Stimulated activated CD8-positive, alpha-beta memory T cell treated with anti-CD3 and anti-CD28 coated beads, Interleukin-4, amount 100 ng/mL, for 1 hour (primary cell): ENCODE results near the gene STK40.
A peak's percentile ranks its signal among the peaks of the same experiment; 100 is the strongest.

ENCODE experiments used
- DNase-seq, 2 donors: peaks; one replicate each; pipeline ENCODE4 v3.0.0-alpha.2; 2020; ENCODE audit warnings: low read depth in 2 of 2, low spot score in 1 of 2

Gene STK40

GRCh38 chr1:36377791-36378492 is 7.8 kb downstream of the STK40 start:
- no peak for DNase-seq

GRCh38 chr1:36372617-36373016 is 13.1 kb downstream of the STK40 start:
- DNase-seq: no peak

GRCh38 chr1:36369061-36369861 is 16.5 kb downstream of the STK40 start:
- peak; percentile 71 to 80 for DNase-seq

DNA sequence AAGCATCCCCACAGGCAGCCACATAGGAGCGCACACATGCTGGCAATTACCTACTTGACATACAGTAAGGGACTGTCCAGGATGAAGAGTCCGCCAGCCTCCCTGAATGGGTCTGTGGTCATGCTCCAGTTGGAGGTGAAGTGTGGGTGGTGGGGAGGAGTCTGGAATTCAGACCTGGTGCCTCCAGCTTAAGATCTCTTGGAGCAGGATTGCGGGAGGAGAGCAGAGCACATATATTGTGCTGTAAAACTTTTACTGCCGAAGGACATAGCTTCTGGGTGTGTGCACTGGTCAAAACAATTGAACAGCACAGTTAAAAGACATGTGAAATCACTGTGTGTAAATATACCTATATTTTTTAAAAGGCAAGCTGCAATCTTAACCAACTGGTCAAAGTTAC is 17.9 kb downstream of the STK40 start:
- no peak for DNase-seq

- no peak for DNase-seq
Observed at GRCh38 chr1:36367066-36367465, 18.7 kb downstream of the STK40 start.

DNA sequence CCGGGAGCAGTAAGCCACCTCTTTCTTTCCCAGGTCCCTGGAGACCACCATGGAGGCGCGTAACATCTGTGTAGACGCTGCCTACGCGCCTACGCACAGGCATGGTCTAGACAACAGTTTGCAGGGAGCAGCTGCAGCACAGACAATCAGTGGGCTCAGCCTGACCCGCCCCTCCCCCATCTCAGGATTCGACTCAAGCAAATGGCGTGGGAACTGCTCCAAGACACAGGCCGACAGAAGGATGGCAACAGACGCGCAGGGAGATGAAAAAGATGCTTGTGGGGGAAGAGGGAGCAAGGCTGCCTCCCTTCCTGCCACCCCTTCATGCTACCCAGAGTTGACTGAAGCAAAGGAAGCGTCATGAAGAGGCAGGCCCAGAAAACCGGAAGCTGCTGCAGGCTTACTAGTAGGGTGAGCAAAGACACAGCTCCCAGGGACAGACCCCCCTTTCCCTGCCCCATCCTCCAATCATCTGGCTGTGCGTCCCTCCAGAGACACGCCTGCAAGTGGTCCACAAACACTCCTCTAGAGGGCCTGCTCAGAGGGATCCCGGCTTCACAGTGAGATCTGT is 19.5 kb downstream of the STK40 start:
- DNase-seq: no peak

DNA sequence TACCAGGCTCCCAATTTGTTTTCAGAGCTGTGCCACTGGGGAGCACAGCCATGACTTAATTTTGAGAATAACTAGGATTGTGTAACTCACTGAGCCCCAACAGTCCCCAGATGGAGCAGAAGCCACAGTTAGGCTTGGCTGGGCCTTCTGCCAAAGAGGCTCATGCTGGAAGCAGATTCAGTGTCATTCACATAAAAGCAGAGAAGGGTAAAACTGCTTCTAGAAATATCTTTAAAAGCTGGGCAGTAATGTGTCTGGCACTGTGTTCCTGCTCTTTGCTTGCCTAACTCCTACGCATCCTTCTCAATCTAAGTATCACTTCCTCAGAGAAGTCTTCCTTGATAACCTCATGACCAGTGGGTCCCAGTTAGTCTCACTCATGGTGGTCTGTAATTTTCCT is 20.3 kb downstream of the STK40 start:
- no peak for DNase-seq

DNA sequence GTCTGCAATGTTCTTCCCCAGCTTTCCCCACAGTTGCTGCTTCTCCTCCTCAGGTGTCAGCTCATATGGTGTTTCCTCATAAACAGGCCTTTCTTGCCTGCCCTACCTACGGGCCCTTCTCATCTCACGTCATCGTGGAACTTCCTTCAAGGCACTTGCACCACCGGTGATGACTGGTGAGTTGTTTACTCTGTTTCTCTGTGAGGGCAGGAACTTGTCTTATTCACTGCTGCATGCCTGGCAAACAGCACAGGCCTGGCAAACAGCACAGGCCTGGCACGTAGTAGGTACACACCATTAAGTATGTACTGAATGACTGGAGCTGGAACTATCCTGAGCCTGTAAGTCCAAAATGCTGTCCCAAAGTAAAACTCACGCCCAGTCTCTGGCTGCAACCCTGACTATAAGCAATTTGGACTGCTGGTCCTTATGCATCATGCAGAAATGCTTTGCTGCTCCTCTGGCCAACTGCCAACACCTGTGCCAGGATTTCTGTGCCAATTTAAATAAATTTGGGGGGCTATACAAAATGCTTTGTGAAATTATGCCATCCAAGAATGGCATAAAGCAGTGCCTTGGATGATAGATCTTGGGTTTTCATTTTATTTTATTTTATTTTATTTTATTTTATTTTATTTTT is 25.7 kb downstream of the STK40 start:
- no peak for DNase-seq

DNA sequence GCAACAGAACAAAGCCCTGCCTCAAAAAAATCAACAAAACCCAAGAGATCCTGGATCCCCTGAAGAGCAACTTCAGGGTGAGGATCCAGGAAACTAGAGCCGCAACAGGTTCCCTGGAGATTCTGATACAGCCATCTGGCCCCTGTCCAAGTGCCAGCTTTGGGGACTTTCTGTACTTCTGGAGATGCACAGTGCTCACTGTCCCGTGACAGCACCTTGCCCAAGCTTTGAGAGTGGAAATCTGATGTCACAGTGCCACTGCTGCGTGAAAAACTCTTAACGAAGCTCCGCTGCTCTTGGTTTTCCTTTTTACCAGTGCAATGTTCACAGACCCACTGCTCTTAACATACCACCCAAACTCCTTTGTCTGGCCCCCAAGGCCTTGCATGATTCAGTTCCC is 26.3 kb downstream of the STK40 start:
- no peak for DNase-seq

GRCh38 chr1:36358514-36359084 is 27.1 kb downstream of the STK40 start:
- DNase-seq: no peak

DNA sequence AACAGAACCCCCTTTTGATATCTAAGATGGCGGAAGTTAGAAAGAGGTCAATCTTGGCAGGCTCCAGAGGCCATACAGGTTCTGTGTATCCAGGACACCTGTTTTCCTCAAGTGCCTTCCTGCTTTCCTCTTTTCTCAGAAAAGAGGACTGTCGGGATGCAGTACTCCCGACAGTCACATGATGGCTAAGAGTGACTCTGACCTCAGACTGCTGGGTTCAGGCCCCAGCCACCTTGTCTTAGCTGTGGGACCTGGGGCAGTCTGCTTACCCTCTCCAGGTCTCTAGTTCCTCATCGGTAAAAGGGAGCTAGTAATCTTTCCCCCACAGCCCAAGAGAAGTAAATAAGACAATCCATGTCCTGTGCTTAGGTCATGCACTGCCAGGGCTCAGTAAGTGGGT is 29.9 kb downstream of the STK40 start:
- DNase-seq: no peak

DNA sequence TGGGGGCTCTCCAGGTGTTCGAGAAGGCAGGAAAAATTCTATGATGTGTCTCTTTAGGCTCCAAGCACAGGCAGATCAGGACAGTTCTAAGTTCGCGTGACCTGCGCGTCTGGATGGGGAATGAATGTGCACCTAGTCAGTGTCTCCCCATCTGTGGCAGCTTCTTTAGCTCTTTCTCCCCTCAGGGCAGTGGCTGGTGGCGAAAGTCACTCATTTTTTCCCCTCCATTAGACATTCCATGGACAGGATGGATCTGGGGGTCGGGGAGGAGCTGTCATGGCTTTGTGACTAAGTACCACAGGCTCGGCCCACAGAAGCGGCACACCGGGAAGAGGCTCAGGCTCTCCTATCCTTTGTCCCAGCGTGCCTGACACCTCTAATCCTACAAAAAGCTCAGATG is 31.2 kb downstream of the STK40 start:
- no peak for DNase-seq

DNA sequence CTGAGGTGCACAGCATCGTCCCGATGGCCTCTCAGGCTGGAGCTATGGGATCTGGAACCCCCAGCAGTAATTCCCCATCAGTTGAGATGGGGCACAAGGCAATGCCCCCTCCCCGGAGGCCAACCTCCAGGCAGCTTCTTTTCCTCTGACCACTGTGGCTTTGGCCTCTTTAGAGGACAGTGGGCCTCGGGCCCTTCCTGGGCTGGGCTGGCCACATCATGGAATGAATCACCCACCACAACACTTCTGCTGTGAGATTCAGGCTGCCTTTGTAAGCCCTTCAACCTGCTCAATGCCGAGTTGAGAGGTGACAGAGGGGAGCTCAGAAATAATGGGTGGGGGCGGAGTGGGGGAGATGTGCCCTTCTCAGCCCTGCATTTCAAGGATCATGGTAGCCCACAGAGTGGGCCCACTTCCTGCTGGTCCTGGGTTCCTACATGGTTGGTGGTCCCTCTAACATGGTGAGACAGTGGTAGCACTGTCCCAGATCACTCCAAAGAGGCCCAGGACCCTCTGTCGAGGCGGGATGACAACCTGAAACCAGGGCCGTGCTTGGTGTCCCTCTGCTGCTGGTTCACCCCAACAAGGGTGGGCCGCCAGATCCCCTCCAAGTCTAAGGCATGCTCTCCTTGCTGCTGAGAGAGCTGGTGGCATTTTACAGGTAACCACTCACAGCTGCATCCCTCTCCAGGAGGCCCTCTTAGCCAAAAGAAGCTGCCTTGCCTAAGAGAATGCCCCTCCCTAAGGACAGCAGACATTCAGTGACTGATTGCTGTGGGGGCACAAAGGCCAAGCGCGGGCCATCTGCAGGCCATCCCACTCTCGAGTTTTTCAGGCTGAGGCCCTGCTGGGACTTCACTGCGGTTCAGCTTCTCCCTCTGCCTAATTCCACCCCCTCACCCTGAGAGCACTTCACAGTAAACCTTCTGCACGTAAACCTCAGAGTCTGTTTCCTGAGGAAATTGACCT is 32.5 kb downstream of the STK40 start:
- no peak for DNase-seq

- DNase-seq: no peak
Observed at GRCh38 chr1:36352125-36352909, 33.4 kb downstream of the STK40 start.

DNA sequence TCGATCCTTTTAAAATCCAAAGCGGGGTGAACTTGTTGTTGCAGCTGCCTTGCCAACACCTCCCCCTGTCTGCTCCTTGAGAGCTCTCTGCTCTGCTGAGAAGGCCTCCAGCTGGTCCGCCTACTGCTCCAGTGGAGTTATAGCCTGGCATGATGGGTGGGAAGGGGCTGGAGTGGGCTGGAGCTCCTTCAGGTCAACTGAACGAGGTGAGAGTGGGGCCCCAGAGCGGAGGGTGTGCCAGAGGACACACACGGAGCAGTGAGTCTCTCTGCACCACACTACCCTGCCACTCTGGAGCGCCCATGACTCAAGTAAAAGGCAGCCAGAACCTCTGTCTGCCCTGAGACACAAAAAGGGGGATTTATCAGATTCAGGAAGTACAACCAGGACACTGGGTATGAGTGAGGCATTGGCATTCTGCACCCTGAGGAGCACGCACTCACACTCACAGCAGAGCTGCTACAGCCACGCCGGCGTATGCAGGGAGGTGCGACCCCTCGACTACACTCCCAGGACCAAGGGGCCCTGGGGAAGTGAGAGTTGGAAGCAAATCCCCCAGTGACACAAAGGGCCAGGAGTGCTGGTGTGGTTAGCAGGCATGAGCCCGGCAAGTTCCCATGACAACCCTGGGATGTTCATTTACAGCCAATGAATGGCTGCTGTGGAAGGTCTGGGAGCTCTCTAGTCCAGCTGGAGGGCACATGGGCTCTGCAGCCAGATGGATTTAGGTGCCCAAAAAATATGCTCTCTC is 34.3 kb downstream of the STK40 start:
- no peak for DNase-seq

GRCh38 chr1:36350659-36351226 is 35.0 kb downstream of the STK40 start:
- DNase-seq: peak in 1 of 2 donors; percentile 20

DNA sequence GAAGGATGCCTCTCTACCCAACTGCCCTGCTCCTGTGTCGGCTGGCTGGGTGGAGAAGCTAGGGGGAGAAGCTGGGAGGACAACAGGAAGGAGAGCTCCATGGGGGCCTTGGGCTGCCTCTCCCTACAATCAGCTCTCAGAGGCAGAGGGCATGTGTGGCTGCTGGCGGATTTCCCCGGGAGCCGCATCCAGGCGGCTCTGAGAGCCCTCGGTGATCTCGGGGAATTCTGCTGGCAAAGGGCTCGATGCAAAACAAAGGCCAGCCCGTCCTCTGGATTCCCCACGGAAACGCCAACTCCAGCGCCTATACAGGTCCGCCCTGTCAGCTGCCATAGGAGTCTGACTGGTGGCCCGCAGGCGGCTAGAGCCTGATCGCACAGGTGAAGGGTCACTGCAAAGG is 35.9 kb downstream of the STK40 start:
- no peak for DNase-seq

DNA sequence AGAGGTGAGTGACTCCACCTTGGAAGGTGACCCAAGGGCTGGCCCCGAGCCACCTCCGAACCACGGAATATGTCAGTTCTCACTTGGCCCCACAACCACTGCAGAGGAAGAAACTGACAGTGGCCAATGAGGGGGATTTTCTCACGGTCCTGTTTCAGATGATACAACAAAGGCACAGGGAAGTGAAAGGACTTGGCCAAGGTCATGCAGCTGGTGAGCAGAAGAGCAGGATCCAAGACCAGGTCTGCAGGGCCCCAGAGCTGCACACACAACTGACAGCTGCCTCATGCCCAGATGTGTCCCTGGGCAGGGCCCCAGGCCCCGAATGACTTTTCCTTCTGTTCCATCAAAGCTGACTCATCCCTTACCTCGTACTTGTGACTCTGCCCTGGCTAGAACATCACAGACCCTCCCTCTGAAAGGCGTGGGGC is 36.5 kb downstream of the STK40 start:
- DNase-seq: no peak
